HG02588 (cell line): Measurements from ENCODE around the gene RPL27A.
"Not testable (repeated sequence)": the region's sequence is repeated elsewhere in the genome, so short reads cannot be mapped to it uniquely, and the experiment has no call there.

ENCODE experiments used
- ATAC-seq: cut with Tn5 transposase; IDR thresholded peaks from one replicate; pipeline ENCODE4 v1.9.1; 2021; ENCODE audit warnings: mild to moderate bottlenecking, moderate library complexity; ENCODE audit not compliant: unreplicated experiment

The RPL27A gene

DNA sequence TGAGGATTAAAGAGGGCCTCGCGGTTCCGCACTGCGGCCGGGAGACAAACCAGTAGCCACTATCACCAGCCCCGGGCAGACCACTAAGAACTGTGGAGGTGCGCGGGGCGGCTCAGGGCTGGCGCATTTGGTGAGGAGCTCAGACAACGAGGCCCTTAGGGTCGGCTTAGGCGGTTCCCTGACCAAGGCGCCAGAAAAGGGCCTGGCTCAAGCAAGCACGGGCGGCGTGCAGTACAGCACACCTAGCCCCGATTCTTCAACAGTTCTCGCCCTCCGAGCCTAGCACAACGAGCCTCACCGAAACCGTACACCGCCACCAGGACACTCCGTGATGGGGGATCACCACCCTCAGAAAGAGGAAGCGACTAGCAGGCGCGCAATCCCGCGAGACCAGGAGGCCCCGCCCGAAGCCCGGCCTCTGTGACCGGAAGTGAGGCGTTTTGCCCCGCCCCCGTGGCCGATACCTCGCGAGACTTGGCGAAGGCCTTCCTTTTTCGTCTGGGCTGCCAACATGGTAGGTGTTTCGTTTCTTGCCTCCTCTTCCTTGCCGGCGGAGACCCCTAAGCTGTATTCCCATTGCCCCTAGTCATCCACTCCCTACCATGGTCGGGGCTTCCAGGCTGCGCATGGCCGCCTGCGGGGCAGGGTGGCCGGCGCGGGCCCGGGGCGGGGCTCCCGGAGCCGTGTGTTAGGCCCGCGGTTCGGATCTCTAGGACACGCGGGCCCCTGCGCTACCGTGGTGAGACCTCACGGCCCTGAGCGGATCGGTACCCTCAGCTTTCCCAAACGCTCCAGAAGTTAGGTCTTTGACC is at the start of gene RPL27A, which contains the start of gene TRIM66:
TSS of gene RPL27A (plus strand) at position 490 of the 812 bp plus-strand sequence. CDS start at position 512, 22 bp downstream.
TSS of gene TRIM66 (minus strand) at position 363 of the 812 bp plus-strand sequence. CDS start 10,391 bp downstream, outside the sequence.
- ATAC-seq, result peak; percentile 96

DNA sequence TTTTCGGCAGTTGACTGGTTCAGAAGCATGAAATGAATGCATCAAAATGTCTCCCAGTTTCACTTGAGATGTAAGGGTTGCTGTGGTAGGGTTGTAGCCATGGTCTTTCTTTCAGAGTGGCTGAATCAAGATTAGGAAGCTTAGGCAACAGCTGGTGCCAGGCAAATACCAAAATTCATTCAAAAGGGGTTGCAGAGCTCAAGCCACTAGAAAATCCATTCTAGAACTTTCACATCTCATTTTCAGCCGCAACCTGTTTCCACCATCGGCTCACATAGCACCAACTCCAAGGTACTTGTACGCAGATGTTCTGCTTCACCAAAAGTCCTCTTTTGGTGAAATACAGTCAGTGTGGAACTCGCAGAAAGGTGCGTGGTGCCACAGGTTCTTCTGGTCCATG is 48.1 kb upstream of the RPL27A start:
- no peak for ATAC-seq

DNA sequence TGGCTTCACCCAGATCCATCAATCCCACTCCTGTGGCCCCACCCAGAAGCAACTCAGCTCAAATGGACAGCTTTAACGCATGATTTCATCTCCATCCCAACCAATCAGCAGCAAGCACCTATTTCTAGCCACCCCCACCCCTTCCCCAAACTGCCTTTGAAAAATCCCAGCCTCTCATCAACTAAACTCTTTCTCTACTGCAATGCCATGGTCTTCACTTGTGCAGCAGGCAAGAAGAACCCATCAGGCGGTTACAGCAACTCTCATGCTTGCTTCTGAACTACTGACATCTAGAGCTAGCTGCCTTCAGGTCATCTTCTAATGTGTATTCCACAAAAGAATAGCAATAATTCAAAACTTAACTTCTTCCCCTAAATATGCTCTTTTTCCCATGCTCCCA is 46.5 kb upstream of the RPL27A start:
- no peak for ATAC-seq

DNA sequence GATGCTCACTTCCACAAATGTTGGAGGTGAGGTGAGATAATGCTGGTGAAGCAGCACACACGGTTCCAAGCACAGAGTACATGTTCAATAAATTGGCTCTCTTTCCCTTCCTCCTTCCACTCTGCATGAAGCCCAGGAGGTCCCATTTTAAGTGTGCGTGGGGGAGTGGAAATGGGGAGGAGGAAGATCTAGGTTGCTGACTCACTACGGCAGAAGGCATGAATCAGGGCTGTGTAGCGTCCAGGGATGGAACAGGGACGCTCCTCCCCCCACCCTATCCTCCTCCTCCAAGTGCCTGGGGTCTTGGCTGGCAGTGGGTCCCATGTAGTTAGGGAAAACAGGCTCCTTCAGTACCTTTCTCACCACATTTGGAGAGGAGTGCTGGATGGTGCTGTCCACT is 44.3 kb upstream of the RPL27A start:
- no peak for ATAC-seq

DNA sequence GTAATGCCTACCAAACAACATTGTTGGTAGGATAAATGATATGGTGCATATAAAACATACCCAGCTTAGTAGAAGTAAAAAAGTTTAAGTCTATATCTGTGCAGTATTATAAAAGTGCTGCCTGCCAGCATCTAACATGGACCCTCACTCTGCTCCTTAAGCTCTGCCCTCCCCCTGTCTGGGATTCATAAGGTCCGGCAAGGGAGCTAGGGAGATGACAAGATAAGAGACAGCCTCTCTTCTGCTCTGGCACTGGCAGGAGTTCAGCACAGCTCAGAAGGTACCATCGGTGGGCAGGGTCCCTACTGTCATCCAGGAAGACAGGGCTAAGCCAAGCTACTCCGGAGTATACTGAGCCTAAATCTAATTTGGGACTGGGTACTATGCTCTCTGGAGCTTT is 42.9 kb upstream of the RPL27A start:
- ATAC-seq, result no peak

DNA sequence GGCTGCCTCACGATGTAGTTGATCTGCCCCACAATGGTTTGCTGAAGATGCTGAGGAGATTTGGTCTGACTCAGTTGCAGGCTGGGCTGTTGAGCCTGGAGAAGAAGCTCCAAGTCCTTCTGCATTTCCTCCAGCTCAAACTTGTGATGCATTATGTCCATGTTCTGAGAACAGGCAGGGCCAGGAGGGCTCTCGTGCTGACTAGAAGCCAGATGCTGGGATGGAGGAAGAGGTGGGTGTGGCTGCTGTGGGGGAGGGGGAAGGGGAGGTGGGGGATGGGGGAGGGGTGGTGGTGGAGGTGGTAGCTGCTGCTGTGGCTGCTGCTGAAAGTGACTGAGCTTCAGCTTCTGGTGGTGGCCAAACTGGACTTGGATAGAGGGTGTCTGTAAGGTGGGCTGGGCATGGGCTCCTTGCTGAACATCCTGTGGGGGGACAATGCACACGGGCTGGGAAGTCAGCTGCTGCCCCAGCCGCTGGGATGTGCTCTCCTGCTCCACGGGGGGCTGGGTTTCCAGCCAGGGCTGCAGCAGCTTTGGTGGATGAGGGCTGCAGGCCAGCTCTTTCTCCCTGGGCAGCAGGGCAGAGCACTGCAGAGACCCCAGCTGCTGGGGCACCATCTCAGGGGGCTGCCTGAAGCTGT is 42.2 kb upstream of the RPL27A start:
- no peak for ATAC-seq

DNA sequence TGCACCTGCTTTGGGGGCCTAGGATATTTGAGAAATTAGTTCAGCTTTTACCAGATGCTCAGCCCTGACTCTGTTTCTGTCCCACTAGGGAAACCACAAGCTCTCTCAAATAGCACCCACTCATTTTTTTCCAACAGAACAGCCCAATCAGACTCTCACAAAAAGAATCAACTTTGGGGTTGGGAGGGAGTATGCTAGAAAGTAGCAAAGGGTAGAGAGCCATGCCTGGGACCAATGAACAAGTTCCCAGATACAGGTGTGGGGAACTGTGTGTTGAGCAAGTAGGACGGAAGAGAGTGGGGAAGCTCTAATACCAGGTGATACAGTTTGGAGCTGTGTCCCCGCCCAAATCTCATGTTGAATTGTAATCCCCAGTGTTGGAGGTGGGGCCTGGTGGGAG is 41.3 kb upstream of the RPL27A start:
- ATAC-seq, result no peak

DNA sequence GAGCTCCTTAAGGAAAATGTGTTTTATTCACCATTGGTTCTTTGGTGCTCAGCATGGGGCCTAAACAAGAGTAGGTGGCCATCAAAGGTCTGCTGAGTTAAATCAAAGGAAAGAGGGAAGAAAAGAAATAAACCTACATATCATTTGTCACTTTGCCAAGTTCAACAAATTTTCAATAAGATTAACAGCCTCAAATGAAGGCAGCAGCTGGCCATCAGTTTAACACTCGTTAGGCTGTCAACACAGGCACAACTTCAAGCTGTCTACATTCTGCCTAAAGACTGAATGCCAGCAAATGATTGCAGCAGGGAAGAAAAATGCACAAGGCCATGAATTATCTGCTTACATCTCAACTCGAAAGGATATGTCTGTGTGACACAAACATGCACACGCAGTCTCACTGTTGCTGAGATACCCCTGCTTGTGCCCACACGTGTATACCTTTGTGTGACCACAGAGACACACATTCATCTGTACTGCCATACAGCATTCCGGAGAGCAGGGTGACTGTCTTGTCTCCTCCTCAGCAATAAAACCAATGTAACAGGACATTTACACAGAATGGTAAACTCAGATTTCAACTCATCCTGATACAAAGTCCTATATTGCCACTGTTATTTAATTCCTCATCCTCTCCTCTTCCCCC is 40.3 kb upstream of the RPL27A start:
- ATAC-seq, result no peak

DNA sequence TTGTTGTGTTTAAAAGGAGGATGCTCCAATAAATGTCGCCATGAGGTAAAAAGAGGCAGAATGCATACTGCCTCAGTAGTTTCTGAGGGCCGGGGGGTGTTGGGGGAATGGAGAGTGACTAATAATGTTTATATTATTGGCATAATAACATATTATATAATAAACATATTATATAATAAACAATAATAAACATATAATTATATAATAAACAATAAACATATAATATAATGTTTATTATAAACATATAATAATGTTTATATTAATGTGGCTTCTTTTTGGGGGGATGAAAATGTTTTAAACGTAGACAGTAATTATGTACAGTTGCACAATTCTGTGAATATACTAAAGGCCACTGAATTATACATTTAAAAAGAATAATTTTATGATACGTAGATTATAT is 35.7 kb upstream of the RPL27A start:
- no peak for ATAC-seq

DNA sequence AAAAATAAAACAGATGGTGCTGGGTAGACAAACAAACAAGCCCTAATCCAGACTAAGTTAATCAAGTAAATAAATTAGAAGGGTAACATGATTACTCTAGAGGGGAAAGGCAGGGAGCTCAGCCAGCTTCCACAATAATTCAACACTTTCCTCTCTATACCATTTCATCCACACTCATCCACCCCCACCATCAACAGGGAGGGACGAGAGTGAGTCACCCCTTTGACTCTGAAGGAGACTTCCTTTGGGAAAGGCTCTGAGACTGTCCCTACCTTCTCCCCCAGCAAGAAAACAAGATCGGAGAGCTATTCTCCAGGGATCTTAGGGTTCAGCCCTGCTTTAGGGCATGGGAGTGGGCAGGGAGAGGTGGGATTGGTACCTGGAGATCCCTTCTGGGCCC is 33.2 kb upstream of the RPL27A start:
- no peak for ATAC-seq

DNA sequence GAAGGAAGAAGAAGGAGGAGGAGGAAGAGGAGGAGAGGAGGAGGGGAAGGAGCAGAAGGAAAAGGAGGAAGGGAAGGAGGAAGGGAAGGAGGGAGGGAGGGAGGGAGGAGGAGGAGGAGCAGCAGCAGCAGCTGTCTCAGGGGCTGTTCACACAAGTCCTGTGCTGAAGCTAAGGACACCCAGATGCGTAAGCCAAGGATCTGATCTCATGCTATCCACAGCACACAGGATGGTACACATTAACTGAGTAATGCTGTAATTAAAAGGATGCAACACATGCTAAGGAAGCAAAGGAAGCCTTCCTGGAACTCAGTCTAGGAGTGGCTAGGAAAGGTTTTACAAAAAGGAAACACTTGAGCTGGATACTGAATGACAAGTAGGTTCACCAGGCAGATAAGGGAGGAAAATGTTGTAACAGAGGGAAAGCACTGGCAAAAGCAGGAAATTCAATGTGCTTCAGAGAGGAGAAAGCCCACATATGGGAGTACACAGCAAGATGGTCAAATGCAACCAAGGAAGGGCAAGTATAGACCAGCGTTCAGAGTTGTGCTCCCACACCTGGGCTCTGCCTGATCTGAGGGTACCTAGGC is 32.1 kb upstream of the RPL27A start:
- no peak for ATAC-seq

DNA sequence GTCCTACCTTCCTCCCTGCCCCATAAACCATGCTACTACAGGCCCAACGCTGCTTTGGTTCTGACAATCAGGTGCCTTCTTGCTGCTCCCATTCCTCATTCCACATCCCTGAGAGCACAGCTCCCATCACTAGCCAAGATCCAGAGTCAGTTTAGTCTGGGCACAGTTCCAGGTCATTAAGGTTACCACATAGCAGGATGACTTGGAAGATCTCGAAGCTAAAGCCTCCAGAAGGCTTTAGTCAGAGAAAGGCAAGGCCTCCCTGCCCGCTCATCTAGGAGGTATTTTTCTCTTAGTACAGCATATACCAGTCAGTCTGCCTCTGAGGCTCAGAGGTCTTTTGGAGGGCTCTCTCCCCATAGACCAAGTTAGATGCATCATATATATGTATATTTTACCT is 30.5 kb upstream of the RPL27A start:
- ATAC-seq, result no peak

DNA sequence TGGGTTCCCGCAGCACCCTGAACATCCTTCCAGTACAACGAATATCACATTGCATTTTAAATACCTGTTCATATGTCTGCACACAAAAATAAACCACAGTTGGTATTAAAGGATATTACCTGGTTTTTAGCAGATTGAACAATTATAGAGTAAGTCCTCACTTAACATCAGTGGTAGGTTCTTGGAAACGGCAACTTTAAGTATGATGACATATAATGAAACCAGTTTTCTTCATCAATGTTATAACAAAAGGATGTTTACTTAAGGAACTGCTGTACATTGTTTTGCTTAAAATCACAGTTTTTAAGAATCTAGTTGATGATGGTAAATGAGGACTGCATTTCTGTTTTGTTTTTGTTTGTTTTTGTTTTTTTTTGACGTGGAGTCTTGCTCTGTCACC is 28.1 kb upstream of the RPL27A start:
- no peak for ATAC-seq

DNA sequence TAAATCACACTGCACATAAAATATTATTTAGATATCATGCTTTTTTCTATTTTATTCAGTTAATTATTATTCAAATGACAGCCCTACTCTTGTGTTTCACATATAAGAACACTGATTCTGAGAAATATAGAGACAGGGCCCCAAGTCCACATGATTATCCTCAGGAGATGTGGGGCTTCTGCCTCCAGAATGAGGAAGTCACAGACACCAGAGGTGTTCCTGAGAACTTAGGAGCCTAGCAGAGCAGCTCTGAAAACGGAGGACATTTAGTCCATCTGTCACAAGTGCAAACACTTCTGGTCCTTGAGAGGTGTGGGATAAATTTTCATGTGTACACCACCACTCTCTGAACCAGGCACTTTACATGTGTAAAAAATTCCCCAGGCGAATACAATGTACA is 26.3 kb upstream of the RPL27A start:
- ATAC-seq, result no peak

DNA sequence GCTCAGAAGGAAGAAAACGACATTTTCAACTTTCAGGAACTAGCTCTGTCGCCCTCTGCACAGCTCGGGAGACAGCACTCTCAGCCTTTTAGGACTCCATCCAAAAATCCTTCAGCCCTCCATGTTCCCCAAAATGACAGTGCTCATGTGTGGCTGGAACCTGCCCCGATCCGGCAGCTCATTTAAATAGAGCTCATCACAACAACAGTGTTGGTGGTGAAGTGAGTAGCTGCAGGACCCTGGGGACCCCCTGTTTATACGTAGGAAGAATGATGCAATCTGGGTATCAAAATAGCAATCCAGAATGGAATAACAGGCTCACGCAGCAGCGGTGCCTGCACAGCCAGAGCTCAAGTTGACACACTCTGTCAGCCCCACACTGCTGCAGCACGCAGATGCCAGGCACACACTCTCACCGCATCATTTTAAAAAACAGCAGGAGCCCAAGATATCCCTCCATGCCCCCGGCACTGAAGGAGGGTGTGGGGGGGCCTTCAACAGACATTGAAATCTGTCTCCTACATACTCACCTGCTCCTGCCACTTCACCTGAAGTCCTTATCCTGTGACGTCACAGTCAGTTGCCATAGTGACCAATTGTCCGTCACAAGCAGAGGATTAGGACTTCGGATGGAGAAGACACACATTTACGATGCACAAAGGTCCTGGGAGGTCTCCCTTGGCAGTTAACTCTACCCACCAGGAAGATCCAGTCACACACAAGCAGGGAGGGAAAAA is 24.1 kb upstream of the RPL27A start:
- no peak for ATAC-seq

DNA sequence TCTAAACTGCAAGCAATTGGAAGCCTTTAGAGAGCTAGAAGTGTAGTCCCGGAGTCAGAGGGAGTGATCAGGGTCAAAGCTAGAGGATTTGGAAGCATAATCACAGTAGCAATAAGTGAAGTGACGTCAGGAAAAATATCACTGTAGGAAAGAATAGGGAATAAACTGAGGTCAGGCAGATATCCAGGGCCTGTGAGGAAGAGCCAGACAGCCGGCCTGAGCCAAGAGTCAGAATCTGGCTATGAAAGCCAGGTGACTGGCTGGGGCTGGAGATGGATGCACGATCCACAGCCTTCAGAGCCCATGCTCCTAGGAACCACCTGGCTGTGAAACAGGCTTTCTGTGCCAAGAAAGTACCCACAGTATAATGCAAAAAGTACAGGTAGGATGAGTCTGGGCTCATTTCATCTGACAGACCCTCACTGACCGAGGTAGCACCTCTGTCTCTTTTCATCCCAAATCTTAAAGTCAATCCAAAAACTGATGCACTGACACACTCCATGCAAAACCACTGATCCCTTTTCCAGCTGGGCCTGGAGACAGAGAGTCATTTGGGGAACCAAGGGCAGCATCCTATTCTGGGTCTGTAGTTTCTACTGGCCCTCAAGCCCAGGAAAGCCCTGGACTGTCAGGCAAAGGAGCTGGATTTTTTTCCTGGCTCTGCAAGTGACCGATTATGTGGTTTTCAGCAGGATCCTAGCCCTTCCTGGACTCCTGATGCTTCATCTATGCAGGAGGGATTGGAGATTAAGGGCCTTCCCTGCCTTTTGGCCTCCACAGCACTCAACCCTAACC is 21.4 kb upstream of the RPL27A start:
- no peak for ATAC-seq

DNA sequence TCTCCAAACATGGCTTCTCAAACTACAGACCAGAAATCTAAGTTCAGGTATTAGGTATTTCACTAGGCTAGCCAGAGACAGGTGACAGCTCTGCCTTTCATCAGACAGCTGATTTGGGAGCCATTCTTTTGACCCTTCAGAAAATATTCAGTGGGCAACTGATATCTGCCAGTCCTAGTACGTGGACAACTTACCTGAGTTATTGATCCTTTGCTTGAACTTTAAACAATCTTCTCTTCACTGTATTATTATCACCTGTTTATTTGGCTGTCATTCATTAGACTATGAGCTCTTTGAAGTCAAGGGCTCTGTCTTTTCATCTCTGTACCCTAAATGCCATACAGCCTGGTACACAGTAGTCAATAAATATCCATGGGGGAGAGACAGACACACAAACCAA is 17.4 kb upstream of the RPL27A start:
- no peak for ATAC-seq

DNA sequence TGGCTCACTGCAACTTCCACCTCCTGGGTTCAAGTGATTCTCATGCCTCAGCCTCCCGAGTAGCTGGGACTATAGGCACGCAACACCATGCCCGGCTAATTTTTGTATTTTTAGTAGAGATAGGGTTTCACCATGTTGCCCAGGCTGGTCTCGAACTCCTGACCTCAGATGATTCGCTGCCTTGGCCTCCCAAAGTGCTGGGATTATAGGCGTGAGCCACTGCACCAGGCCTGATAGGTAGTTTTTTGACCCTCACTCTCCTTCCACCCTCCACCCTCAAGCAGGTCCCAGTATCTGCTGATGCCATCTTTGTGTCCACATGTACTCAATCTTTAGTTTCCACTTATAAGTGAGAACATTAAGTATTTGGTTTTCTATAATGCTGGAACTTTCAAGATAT is 12.5 kb upstream of the RPL27A start:
- not testable (repeated sequence) for ATAC-seq

DNA sequence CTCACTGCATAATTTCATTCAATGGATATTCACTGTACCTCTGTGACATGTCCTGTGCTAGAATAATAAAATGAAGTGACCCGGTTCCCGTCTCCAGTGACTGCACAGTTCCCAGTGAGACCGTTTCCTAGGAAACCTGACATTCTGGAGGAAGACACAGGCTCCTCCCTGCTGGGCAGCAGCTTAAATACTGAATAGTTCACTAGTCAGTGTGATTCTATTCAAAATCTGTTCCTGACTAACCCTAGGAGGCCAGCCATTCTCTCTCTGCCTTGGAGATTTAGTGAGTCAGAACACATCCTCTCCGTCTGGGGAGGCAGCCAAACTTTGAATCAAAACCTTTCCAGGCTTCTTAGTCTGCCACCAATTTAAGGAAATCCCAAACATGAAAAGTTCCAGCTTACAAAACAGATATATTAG is 11.4 kb upstream of the RPL27A start:
- no peak for ATAC-seq

DNA sequence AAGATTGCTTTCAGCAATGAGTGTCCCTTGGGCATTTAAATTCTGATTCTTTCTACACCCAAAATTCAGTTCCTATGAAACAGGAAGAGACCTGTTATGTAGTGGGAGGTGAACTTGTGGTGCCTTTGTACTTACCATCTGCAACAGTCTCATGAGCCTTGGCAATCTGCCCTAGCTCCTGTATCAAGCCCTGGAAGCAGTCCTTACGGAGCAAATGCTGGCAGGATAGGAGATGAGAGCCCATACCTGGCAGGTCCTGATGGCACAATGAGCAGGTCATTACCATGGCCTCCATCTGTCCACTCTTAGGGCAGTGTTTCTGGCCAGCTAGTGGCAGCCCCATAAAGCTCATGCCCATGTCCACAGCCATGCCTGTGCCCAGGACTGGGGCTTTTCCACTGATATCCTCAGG is 10.9 kb upstream of the RPL27A start:
- no peak for ATAC-seq
